NOMO-1 (cell line): ENCODE results near the gene MAST4.

Experiments used
- DNase-seq, 2 experiments: peaks; one replicate each; lab custom pipeline; 2025; ENCODE audit not compliant: unreplicated experiment in 2 of 2; lab: John Stamatoyannopoulos, UW

MAST4 gene

GRCh38 chr5:66603164-66603563 lies 7.0 kb downstream of the MAST4 start:
- DNase-seq = no peak

- no peak for DNase-seq
These were observed 7.7 kb downstream of the MAST4 start for GRCh38 chr5:66603881-66604280.

GRCh38 chr5:66606713-66607112 lies 10.5 kb downstream of the MAST4 start:
- DNase-seq = no peak

- DNase-seq = no peak
These were observed 12.3 kb downstream of the MAST4 start for GRCh38 chr5:66608501-66608900.

- no peak for DNase-seq
These were observed 13.4 kb downstream of the MAST4 start for GRCh38 chr5:66609615-66610014.

GRCh38 chr5:66612226-66612625 lies 16.0 kb downstream of the MAST4 start:
- DNase-seq = no peak

- DNase-seq = no peak
These were observed 18.9 kb downstream of the MAST4 start for GRCh38 chr5:66615136-66615535.

GRCh38 chr5:66615894-66616293 lies 19.7 kb downstream of the MAST4 start:
- DNase-seq = no peak

GRCh38 chr5:66616520-66617225 lies 20.5 kb downstream of the MAST4 start:
- no peak for DNase-seq

- no peak for DNase-seq
These were observed 21.2 kb downstream of the MAST4 start for GRCh38 chr5:66617226-66617861.

- DNase-seq = no peak
These were observed 22.0 kb downstream of the MAST4 start for GRCh38 chr5:66617991-66618768.

- DNase-seq = no peak
These were observed 24.5 kb downstream of the MAST4 start for GRCh38 chr5:66620711-66621110.

GRCh38 chr5:66621146-66621545 lies 25.0 kb downstream of the MAST4 start:
- no peak for DNase-seq

GRCh38 chr5:66621736-66622135 lies 25.5 kb downstream of the MAST4 start:
- DNase-seq = no peak

- no peak for DNase-seq
These were observed 32.4 kb downstream of the MAST4 start for GRCh38 chr5:66628561-66628960.

GRCh38 chr5:66629446-66629845 lies 33.3 kb downstream of the MAST4 start:
- DNase-seq = no peak

GRCh38 chr5:66633754-66634153 lies 37.6 kb downstream of the MAST4 start:
- no peak for DNase-seq

- DNase-seq = no peak
These were observed 38.4 kb downstream of the MAST4 start for GRCh38 chr5:66634601-66635000.

- no peak for DNase-seq
These were observed 41.8 kb downstream of the MAST4 start for GRCh38 chr5:66637994-66638393.

GRCh38 chr5:66639037-66639436 lies 42.8 kb downstream of the MAST4 start:
- no peak for DNase-seq

GRCh38 chr5:66642538-66642937 lies 46.3 kb downstream of the MAST4 start:
- no peak for DNase-seq

- DNase-seq = no peak
These were observed 47.2 kb downstream of the MAST4 start for GRCh38 chr5:66643387-66643786.
